Loucy (cell line): ENCODE results near the gene KATNIP.

Experiments used
- EZH2phosphoT487 ChIP-seq: fragments of 200-600 bp; IDR thresholded peaks from 2 replicates; pipeline ENCODE4 v1.6.1; 2018; ENCODE audit warnings: antibody characterized with exemption, mild to moderate bottlenecking, moderate library complexity, borderline replicate concordance
- TF ChIP-seq, protein P1 (sequence below): fragments of 200-600 bp; sonication (generic); conservative IDR thresholded peaks from 2 replicates; pipeline ENCODE4 v1.5.1; 2014; ENCODE audit warnings: mild to moderate bottlenecking, antibody characterized with exemption, low read length

GRCh38 chr16:27582883-27583282, 32.9 kb downstream of the KATNIP start:
- TF ChIP-seq, protein P1, sequence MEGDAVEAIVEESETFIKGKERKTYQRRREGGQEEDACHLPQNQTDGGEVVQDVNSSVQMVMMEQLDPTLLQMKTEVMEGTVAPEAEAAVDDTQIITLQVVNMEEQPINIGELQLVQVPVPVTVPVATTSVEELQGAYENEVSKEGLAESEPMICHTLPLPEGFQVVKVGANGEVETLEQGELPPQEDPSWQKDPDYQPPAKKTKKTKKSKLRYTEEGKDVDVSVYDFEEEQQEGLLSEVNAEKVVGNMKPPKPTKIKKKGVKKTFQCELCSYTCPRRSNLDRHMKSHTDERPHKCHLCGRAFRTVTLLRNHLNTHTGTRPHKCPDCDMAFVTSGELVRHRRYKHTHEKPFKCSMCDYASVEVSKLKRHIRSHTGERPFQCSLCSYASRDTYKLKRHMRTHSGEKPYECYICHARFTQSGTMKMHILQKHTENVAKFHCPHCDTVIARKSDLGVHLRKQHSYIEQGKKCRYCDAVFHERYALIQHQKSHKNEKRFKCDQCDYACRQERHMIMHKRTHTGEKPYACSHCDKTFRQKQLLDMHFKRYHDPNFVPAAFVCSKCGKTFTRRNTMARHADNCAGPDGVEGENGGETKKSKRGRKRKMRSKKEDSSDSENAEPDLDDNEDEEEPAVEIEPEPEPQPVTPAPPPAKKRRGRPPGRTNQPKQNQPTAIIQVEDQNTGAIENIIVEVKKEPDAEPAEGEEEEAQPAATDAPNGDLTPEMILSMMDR = no peak
- TF ChIP-seq EZH2phosphoT487 = no peak
